Measurements from ENCODE around the gene COX4I1. TPM values are rescaled to one million over a fixed set of nuclear protein-coding genes. Genes with fewer than 3 reads are reported as not detected.

COX4I1 gene
- total RNA-seq, 1 experiment from 2014 or later = 506 TPM

- Histone ChIP-seq H3K9me3 (ENCODE audit: control insufficient read depth, low read depth, low read length) (no peaks in the 10 kb centered on the region), H2AK5ac (ENCODE audit: insufficient read length, low read length) (no peak overlapping the region), H3K4me1 (ENCODE audit: insufficient read depth, low read length) (no peaks in the 10 kb centered on the region), H4K91ac (ENCODE audit: insufficient read length, low read depth, low read length) (no peak overlapping the region), H2BK12ac (ENCODE audit: insufficient read length, low read depth, low read length) (no peak overlapping the region), H3K27ac (ENCODE audit: insufficient read length, low read depth, low read length) (no peak overlapping the region), H3K9ac (ENCODE audit: extremely low read depth, insufficient read length, low read length) (no peak overlapping the region), H2BK5ac (ENCODE audit: insufficient read length, low read length) (no peak overlapping the region), H3K79me1 (ENCODE audit: insufficient read depth, low read depth, low read length, poor library complexity, severe bottlenecking) (no peaks in the 10 kb centered on the region), H2AFZ (ENCODE audit: low read length) (no peak overlapping the region), H3K23ac (ENCODE audit: insufficient read length, low read depth, low read length) (no peak overlapping the region), H3K14ac (ENCODE audit: insufficient read depth, low read length) (no peak overlapping the region), H4K20me1 (ENCODE audit: control insufficient read depth, insufficient read depth, insufficient read length) (no peaks in the 10 kb centered on the region), H2BK20ac (ENCODE audit: low read depth, low read length, poor library complexity, severe bottlenecking) (no peak overlapping the region), H2BK15ac (ENCODE audit: low read depth, low read length) (no peak overlapping the region), H2BK120ac (ENCODE audit: low read depth, low read length, poor library complexity, severe bottlenecking) (no peak overlapping the region), H4K8ac (replicated peaks; ENCODE audit: insufficient read length, low read depth, low read length) (no peak overlapping the region), H3K56ac (ENCODE audit: insufficient read length, low read depth, low read length) (no peak overlapping the region), H3K23me2 (ENCODE audit: insufficient read length, low read depth, low read length, poor library complexity, severe bottlenecking) (no peaks in the 10 kb centered on the region), H3K79me2 (ENCODE audit: insufficient read depth, low read length) (no peaks in the 10 kb centered on the region), H3K4me2 (ENCODE audit: insufficient read depth, insufficient read length, low read length) (no peak overlapping the region), H3T11ph (ENCODE audit: low read length) (no peak overlapping the region), H4K5ac (ENCODE audit: insufficient read length, low read depth, low read length) (no peak overlapping the region), H3K4ac (ENCODE audit: low read depth, low read length) (no peak overlapping the region), H3K27me3 (ENCODE audit: insufficient read depth, low read length) (no peaks in the 10 kb centered on the region; the same call in 1 of the 2 replicates), H3K18ac (ENCODE audit: insufficient read length, low read depth, low read length) (no peak overlapping the region)
- Mint-ChIP-seq H3K27ac (no peak overlapping the region; a peak in 1 of 7 replicates), H3K9me3 (peaks cover 0 to 4% of the 10 kb centered on the region in 2 experiments; a peak in 2 of 5 replicates), H3K36me3 (ENCODE audit: insufficient read depth in 1 of 3, low read depth in 3 of 3) (no peaks in the 10 kb centered on the region), H3K4me1 (no peaks in the 10 kb centered on the region), H3K27me3 (ENCODE audit: low read depth) (peaks cover 23% of the 10 kb centered on the region), H3K4me3 (no peak overlapping the region)
- no peak for DNase-seq
- WGBS (ENCODE audit: extremely low coverage, insufficient read length, low lambda C conversion rate) = no CpG with 5 or more reads among the region's 9 CpGs
- TF ChIP-seq CTCF (conservative IDR thresholded peaks at IDR 0.05) = no peak
Measured at GRCh38 chr16:85840395-85840794, 40.9 kb downstream of the COX4I1 start.

Measured in H9 (cell line).